Coronary artery (tissue), 2 donors: ENCODE results near the gene ACADM.
"Not testable (repeated sequence)": the region's sequence is repeated elsewhere in the genome, so short reads cannot be mapped to it uniquely, and the experiment has no call there.

Source experiments
- DNase-seq: peaks from one replicate; pipeline ENCODE4 v3.0.0-alpha.2; 2017; ENCODE audit warnings: low spot score
- H3K27ac ChIP-seq, 2 donors: fragments of 200-600 bp; sonication (generic); one replicate each; pipeline ENCODE4 v1.5.1; 2016 to 2019
- H3K4me3 ChIP-seq: fragments of 200-600 bp; sonication (generic); 2 replicates; pipeline ENCODE4 v1.5.1; 2016; ENCODE audit warnings: mild to moderate bottlenecking, moderate library complexity
- TF ChIP-seq, protein P1 (sequence below): fragments of 200-600 bp; sonication (generic); IDR thresholded peaks from one replicate; pipeline ENCODE4 v1.5.1; 2019; ENCODE audit warnings: antibody characterized with exemption

The ACADM gene

DNA sequence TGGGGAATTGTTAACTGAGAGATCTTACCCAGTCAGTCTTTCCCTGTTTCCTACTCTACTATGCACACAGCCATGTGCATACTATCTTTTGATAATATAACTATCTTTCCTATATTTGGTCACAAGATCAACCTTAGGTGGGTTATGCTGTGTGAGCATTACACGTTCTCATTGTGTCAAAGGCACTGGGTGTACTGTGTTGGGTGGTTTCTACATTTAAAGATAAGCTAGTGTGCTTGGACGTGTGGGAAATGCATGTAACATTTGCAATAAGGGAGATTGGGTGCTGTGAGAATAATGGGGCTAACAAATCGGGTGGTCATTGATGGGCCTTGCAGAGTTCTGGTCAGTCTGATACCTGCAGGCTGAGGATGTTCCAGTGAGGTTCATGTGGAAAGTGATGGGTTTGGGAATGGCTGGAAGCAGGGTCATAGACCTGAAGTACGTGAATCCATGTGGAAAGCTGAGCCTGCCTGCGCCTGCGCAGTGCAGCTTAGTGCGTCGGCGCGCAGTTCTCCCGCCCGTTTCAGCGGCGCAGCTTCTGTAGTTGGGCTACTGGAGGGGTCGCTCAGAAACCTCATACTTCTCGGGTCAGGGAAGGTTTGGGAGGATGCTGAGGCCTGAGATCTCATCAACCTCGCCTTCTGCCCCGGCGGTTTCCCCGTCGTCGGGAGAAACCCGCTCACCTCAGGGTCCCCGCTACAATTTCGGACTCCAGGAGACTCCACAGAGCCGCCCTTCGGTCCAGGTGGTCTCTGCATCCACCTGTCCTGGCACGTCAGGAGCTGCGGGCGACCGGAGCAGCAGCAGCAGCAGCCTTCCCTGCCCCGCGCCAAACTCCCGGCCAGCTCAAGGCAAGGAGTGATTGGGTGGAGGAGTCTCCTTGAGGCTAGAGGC lies 72.1 kb downstream of the ACADM start, which contains the start of gene MSH4:
Gene MSH4 (plus strand): TSS at position 507 of the 897 bp plus-strand sequence. CDS start 104 bp downstream, at position 611.
- H3K4me3 ChIP-seq: no peak within 1 kb of the TSS
- no peak for DNase-seq
- H3K27ac ChIP-seq: no peak within 1 kb of the TSS
- TF ChIP-seq, protein P1, sequence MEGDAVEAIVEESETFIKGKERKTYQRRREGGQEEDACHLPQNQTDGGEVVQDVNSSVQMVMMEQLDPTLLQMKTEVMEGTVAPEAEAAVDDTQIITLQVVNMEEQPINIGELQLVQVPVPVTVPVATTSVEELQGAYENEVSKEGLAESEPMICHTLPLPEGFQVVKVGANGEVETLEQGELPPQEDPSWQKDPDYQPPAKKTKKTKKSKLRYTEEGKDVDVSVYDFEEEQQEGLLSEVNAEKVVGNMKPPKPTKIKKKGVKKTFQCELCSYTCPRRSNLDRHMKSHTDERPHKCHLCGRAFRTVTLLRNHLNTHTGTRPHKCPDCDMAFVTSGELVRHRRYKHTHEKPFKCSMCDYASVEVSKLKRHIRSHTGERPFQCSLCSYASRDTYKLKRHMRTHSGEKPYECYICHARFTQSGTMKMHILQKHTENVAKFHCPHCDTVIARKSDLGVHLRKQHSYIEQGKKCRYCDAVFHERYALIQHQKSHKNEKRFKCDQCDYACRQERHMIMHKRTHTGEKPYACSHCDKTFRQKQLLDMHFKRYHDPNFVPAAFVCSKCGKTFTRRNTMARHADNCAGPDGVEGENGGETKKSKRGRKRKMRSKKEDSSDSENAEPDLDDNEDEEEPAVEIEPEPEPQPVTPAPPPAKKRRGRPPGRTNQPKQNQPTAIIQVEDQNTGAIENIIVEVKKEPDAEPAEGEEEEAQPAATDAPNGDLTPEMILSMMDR: no peak

DNA sequence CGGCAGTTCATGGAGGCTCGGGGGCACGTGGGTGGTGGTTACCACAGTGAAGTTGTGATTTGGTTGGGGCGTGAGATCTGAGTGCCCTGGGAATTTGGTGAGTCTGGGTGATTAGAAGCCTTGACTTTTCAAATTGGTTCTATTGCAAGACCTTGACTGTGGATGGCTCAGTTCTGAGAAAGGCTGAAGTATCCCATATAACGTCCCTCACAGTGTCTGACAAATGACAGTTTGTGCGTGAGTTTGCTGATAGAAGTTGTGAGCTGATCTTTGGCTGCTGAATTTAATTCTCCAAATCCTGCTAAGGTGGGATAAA lies 72.7 kb downstream of the ACADM start:
- TF ChIP-seq, protein P1: no peak
- no peak for DNase-seq
- Histone ChIP-seq H3K27ac (no peak overlapping the region), H3K4me3 (no peak overlapping the region)

DNA sequence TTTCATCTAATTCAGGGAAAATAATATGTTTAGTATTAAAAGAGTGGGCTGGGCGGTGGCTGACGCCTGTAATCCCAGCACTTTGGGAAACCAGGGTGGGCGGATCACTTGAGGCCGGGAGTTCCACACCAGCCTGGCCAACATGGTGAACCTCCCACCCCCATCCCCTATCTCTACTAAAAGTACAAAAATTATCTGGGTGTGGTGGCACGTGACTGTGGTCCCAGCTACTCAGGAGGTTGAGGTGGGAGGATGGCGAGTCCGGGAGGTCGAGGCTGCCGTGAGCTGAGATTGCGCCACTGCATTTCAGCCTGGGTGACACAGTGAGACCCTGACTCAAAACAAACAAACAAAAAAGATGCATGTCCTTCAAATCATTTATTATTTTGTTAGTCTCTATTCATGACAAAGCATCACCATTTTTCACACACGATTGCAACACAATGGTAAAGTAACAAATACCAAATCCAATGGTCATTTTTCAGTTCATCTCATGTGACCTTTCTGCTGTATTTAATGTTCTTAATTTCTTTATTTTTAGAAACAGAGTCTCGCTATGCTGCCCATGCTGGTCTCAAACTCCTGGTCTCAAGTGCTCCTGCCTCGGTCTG lies 73.2 kb downstream of the ACADM start:
- TF ChIP-seq, protein P1: no peak
- H3K4me3 ChIP-seq: no peak overlapping the region
- H3K27ac ChIP-seq: no peak overlapping the region
- DNase-seq: no peak

DNA sequence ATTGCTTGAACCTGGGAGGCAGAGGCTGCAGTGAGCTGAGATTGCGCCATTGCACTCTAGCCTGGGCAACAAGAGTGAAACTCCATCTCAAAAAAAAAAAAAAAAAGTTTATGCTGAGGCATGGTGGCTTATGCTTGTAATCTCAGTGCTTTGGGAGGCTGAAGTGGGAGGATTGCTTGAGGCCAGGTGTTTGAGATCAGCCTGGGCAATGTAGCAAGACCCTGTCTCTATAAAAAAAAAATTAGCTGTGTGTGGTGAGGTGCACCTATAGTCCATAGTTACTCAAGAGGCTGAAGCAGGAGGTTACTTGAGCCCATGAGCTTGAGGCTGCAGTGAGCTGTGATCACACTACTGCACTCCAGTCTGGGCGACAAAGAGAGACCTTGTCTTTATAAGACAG lies 77.0 kb downstream of the ACADM start:
- DNase-seq, H3K4me3 ChIP-seq, H3K27ac ChIP-seq: not testable (repeated sequence)

DNA sequence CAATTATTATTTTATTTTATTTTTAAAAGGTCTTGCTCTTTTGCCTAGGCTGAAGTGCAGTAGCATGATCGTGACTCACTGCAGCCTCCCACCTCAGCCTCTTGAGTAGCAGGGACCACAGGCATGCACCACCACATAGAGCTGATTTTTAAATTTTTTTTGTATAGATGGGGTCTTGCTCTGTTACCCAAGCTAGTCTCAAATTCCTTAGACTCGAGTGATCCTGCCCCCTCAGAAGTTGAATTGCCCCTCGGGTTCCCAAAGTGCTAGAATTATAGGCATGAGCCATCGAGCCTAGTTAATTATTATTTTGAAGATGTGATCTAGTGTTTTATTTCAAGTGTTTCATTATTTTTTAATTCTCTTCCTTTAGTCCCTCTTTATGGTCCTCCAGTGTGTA lies 84.4 kb downstream of the ACADM start:
- TF ChIP-seq, protein P1: no peak
- Histone ChIP-seq H3K4me3 (no peak overlapping the region), H3K27ac (no peak overlapping the region)
- no peak for DNase-seq

DNA sequence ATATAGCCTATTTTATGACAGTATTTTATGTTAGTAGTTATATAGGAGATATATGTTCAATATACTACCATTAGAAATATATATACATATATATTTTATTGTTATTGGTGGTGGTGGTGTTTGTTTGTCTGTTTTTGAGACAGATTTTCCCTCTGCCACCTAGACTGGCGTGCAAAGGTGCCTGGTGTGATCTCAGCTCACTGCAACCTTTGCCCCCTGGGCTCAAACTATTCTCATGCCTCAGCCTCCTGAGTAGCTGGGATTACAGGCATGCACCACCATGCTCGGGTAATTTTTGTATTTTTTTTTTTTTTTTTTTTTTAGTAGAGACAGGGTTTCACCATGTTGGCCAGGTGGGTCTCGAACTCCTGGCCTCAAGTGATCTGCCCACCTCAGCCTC lies 85.6 kb downstream of the ACADM start:
- not testable (repeated sequence) for DNase-seq, H3K4me3 ChIP-seq, H3K27ac ChIP-seq

DNA sequence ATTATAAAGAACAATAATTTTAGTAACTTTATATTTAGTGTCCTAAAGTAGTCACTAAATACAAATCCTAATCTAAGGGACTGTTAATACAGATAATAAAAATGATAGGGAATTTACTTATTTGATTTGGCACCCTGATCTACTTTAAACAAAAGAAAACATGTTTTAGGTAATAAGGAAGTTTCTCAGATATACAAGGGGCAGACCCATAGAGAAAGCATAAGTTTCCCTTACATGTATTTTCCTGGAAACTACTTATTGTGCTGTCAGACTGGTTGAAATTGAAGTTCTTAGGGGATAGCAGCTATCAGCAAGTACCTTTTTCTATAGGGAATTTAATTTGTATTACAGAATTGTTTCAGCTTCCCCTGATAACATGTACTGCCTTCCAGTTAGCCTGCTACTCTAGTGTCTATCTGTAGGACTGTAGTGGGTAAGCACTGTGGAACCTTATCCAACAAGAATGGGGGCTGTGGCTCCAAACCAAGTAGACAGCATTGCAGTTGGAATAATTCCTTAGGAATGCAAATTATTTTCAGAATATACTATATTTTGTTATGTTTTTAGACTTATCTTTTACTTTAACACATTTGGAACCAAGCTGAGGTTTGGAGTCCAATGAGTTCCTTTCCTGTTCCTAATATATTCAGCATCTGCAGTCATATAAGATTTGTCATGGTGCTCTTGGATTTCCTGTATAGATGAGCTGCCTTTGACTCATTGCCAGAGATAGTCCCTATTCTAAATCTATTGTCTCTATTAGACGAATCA lies 86.9 kb downstream of the ACADM start:
- no peak for DNase-seq
- TF ChIP-seq, protein P1: no peak
- Histone ChIP-seq H3K4me3 (no peak overlapping the region), H3K27ac (no peak overlapping the region)
